ENCODE results near the gene NHS. TPM values are rescaled to one million over a fixed set of nuclear protein-coding genes. Genes with fewer than 3 reads are reported as not detected.

The NHS gene
- total RNA-seq, 1 experiment from 2014 or later: 5.7 TPM

DNA sequence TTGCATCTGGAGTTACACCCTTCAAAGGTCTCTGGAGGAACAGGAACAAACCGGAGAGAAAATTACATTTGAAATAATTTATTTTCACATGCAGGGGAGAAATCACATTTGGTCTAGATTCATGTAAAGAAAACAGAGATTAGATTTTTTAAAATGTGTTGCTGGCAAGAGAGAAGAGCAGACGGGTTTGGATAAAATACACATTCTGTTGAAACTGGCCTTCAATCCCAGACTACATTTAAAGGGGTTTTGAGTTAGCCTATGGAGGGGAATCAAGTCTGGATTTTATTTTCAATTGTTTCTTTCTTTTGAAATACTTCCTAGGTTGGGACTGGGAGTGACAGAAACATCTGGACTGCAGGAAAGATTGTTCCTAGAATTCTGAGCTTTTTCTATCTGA is 180.8 kb downstream of the NHS start:
- no peak overlapping the region for H3K4me3 ChIP-seq (replicated peaks in 1 of 2; ENCODE audit: low read depth in 1 of 2, low read length in 2 of 2)
- H2AFZ ChIP-seq (ENCODE audit: low read depth, low read length, poor library complexity, severe bottlenecking): no peak overlapping the region
- POLR2A ChIA-PET: no interaction called here
- no peak overlapping the region for H3K27ac ChIP-seq (ENCODE audit: low read depth, low read length)
- no peaks in the 10 kb centered on the region for H3K9me3 ChIP-seq (ENCODE audit: control insufficient read depth in 1 of 2, insufficient read depth in 1 of 2, low read depth in 1 of 2, low read length in 2 of 2)
- CTCF ChIA-PET: no interaction called here
- no peaks in the 10 kb centered on the region for H3K79me2 ChIP-seq (ENCODE audit: insufficient read depth, low read length)
- ATAC-seq (no peak), DNase-seq (ENCODE audit: low read depth, low spot score) (no peak)
- peaks cover 25 to 37% of the 10 kb centered on the region in 2 experiments for H3K4me1 ChIP-seq (ENCODE audit: control insufficient read depth in 1 of 2, insufficient read depth in 2 of 2, low read length in 2 of 2)
- H3K4me2 ChIP-seq (ENCODE audit: low read length): no peak overlapping the region
- H3K9ac ChIP-seq (ENCODE audit: low read length): no peak overlapping the region
- H4K20me1 ChIP-seq (ENCODE audit: insufficient read depth): no peaks in the 10 kb centered on the region
- no peaks in the 10 kb centered on the region for H3K27me3 ChIP-seq (ENCODE audit: insufficient read depth, low read length)
- intact Hi-C loops (cut with micrococcal nuclease): no loop called here
- RAD21 ChIA-PET (ENCODE audit: low non-redundant PET in 1 of 2, low total read pairs in 2 of 2, uncharacterized antibody in 2 of 2, unreplicated experiment in 2 of 2): no interaction called here
- TF ChIP-seq EZH2 (IDR thresholded peaks at IDR 0.05) (no peak), POLR2A (IDR thresholded peaks at IDR 0.05; ENCODE audit: borderline replicate concordance, extremely low read depth, insufficient read depth, insufficient read length) (no peak), CBX3 (IDR thresholded peaks at IDR 0.05; ENCODE audit: low read depth) (no peak), ZFX (IDR thresholded peaks at IDR 0.05) (no peak), SP1 (IDR thresholded peaks at IDR 0.05; ENCODE audit: low read depth) (no peak), JUND (IDR thresholded peaks at IDR 0.05) (no peak), SIN3A (IDR thresholded peaks at IDR 0.05; ENCODE audit: low read depth) (no peak), SRF (IDR thresholded peaks at IDR 0.05; ENCODE audit: low read depth) (no peak), FOSL1 (IDR thresholded peaks at IDR 0.05; ENCODE audit: low read depth) (no peak), EZH2phosphoT487 (IDR thresholded peaks at IDR 0.05; ENCODE audit: borderline replicate concordance) (no peak), POLR2AphosphoS5 (IDR thresholded peaks at IDR 0.05; ENCODE audit: low read depth, low read length) (no peak)
- TF ChIP-seq, protein P1, sequence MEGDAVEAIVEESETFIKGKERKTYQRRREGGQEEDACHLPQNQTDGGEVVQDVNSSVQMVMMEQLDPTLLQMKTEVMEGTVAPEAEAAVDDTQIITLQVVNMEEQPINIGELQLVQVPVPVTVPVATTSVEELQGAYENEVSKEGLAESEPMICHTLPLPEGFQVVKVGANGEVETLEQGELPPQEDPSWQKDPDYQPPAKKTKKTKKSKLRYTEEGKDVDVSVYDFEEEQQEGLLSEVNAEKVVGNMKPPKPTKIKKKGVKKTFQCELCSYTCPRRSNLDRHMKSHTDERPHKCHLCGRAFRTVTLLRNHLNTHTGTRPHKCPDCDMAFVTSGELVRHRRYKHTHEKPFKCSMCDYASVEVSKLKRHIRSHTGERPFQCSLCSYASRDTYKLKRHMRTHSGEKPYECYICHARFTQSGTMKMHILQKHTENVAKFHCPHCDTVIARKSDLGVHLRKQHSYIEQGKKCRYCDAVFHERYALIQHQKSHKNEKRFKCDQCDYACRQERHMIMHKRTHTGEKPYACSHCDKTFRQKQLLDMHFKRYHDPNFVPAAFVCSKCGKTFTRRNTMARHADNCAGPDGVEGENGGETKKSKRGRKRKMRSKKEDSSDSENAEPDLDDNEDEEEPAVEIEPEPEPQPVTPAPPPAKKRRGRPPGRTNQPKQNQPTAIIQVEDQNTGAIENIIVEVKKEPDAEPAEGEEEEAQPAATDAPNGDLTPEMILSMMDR (IDR thresholded peaks at IDR 0.05 in 2 of 3, conservative IDR thresholded peaks at IDR 0.05 in 1 of 3; ENCODE audit: borderline replicate concordance in 1 of 3, insufficient read depth in 1 of 3, low read depth in 2 of 3, low read length in 2 of 3): no peak
- TF ChIP-seq, protein P2, sequence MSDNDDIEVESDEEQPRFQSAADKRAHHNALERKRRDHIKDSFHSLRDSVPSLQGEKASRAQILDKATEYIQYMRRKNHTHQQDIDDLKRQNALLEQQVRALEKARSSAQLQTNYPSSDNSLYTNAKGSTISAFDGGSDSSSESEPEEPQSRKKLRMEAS (IDR thresholded peaks at IDR 0.05): no peak
- TF ChIP-seq, protein P3, sequence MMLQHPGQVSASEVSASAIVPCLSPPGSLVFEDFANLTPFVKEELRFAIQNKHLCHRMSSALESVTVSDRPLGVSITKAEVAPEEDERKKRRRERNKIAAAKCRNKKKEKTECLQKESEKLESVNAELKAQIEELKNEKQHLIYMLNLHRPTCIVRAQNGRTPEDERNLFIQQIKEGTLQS (IDR thresholded peaks at IDR 0.05): no peak
- H3K36me3 ChIP-seq (ENCODE audit: control insufficient read depth in 1 of 2, insufficient read depth in 2 of 2, low read length in 2 of 2): no peaks in the 10 kb centered on the region
- no peaks in the 10 kb centered on the region for H3K9me2 ChIP-seq (ENCODE audit: insufficient read depth)
- BruUV-seq (replicated peaks): no TSS peak
